NCI-H1694 (cell line): ENCODE measurements around the gene PGD.
"Not testable (repeated sequence)": the region's sequence is repeated elsewhere in the genome, so short reads cannot be mapped to it uniquely, and the experiment has no call there.

Source experiments
- DNase-seq: peaks from one replicate; lab custom pipeline; 2025; lab: John Stamatoyannopoulos, UW

PGD gene

DNA sequence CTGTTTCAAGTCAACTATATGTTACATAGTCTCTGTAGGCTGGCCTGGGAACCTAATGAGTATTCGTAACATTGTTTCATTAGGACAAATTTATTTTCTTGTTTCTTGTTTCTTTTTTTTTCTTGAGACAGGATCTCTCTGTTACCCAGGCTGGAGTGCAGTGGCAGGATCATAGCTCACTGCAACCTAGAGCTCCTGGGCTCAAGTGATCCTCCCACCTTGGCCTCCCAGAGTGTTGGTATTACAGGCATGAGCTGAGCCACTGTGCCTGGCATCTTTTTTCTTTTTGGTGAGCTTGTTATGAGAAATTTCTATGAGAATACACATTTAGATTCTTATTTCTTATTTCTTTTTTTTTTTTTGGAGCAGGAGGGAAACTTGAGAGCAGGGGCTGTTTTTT lies 38.2 kb downstream of the PGD start:
- DNase-seq, result no peak

- no peak for DNase-seq
Observed at GRCh38 chr1:10438677-10439163, 39.9 kb downstream of the PGD start.

- DNase-seq, result no peak
Observed at GRCh38 chr1:10440305-10440704, 41.4 kb downstream of the PGD start.

DNA sequence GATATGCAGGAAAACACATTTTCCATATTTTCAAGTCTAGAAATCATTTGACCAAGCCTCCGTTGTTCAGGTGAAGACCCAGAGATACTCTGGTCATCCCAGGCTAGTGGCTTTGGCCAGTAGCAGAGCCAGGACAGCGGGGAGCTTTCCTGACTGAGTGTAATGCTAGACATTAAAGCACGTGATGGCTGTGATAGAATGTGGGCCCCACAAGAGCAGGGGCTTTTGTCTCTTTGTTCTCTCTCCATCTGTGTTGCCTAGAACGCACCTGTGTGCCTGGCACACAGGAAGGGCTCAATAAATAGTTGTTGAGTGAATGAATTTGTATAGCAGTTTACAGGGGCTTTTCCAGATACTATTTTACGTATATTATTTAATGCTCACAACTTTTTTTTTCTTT lies 41.9 kb downstream of the PGD start:
- DNase-seq, result no peak

DNA sequence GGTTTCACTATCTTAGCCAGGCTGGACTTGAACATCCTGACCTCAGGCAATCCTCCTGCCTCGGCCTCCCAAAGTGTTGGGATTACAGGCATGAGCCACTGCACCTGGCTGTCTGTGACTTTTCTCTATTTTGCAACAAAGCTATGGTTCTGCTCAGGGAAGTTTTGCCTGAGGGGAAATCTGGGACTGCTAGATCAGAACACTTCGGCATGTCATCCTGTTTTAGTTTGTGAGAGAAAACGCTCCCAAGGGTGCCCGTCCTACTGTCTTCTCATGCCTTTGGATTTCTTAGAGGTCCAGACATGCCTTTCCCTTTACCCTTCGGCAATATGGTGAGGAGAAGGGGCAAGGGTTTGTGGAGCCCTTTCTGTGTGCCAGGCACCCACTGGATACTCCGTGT lies 45.4 kb downstream of the PGD start:
- DNase-seq, result no peak

GRCh38 chr1:10444795-10445397 lies 46.0 kb downstream of the PGD start:
- no peak for DNase-seq

- no peak for DNase-seq
Observed at GRCh38 chr1:10446790-10447422, 48.0 kb downstream of the PGD start.

DNA sequence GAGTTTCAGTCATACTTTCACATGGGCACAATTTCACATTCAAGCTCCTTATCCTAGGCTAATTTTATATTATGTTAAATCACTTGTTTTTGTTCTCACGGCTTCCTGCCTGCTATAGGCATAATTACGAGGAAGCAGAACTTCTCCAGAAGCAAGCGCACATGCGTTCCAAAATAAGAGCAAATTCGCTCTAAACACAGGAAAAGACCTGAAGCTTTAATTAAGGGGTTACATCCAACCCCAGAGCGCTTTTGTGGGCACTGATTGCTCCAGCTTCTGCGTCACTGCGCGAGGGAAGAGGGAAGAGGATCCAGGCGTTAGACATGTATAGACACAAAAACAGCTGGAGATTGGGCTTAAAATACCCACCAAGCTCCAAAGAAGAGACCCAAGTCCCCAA lies 50.9 kb downstream of the PGD start, which contains the start of gene CORT:
Gene CORT, plus strand, starts transcription at position 281 of the 400 bp plus-strand sequence. CDS start 193 bp downstream, outside the sequence.
- DNase-seq, result no peak

- no peak for DNase-seq
Observed at GRCh38 chr1:10450156-10450814, 51.4 kb downstream of the PGD start.

GRCh38 chr1:10450836-10451235 lies 52.0 kb downstream of the PGD start:
- no peak for DNase-seq

DNA sequence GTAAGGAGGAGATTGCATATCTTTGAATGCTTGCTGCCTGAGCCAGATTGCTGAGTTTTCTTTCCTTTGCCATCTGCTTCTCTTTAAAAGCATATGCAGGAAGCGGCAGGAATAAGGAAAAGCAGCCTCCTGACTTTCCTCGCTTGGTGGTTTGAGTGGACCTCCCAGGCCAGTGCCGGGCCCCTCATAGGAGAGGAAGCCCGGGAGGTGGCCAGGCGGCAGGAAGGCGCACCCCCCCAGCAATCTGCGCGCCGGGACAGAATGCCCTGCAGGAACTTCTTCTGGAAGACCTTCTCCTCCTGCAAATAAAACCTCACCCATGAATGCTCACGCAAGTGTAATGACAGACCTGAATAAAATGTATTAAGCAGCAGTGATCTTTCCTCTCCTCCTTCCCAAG lies 52.4 kb downstream of the PGD start:
- no peak for DNase-seq

DNA sequence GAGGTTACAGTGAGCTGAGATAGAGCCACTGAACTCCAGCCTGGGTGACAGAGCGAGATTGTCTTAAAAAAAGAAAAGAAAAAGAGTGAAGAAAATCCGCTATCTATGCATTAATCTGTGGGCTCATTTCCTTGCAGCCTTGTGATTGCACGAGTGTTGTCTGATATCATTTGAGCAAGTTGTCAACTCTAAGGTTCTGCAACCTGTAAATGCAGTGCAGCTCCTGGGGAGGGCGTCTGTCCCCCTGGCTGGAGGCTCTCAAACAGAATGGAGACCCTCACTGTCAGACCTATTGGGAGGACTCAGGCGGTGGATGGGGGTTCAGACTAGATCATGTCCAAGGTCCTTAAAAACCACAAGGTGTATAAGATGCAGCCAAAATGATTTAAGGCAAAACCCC lies 57.2 kb downstream of the PGD start:
- DNase-seq, result no peak

DNA sequence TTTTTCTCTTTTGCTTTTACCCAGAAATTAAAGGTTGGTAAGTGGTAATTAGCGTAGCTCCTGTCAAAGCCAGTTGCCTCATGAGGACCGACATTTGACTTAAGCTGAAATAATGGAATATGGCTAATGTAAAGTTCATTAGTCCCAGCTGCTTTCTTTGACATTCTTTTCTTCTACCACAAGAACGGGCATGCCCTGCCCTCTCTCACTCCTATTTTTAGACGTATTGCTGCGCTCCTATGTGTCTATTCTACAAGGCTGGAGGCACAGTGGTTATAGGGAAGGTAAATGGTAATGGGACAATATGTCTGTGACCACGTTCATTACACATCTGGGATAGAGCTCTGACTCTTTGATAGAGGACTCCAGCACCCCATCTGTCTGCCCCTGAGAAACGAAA lies 57.8 kb downstream of the PGD start:
- DNase-seq, result no peak

- DNase-seq, result not testable (repeated sequence)
Observed at GRCh38 chr1:10457462-10457861, 58.6 kb downstream of the PGD start.

DNA sequence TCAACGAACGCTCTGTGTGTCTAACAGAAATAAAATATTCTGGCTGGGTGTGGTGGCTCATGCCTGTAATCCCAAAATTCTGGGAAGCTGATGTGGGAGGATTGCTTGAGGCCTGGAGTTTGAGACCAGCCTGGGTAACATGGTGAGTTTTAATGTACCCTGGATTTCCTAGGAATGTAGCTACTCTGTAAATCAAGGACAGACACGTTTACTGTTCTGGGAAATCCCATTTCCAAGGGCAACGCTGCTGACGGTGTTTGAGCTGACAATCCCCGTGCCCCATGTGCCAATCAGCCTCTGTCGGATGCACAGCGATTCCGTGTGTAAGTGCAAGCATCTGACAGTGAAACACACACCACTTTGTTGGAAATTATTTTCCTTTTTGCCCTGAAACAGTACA lies 59.0 kb downstream of the PGD start:
- no peak for DNase-seq

DNA sequence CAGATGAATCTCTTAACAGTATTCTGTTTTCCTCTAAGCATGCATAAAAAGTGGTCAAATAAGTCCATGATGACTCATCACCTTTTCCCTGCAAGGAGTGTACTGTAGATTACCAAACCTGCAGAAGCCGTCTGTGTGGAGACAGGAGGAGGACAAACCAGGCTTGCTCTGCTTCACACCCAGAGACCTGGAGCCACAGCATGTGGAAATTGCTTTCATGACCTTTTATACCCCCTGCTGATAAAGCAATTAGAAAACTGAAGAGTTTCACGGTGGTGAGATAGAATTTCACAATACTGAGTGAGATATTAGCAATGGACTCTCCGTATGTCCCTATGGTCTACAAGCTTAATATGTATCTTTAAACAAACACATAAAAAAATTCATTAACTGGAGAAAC lies 60.3 kb downstream of the PGD start:
- no peak for DNase-seq

DNA sequence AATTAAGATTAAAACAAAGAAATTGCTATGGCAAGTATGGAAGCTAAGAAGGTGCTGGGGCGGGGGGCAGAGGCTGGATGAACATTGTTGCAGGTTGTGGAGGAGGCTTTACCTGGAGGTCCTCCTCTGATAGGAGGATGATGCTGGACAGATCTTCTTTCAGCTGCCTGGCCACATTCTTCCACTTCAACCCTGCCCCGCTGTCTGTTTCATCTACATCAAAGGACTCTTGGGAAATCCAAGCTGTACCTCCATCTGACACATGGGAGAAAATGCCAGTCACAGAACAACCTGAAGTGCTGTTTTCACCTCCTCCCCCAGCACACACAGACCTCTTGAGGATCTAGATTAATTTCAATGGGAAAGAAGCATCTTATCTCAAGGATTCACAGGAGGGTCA lies 68.2 kb downstream of the PGD start:
- DNase-seq, result no peak

GRCh38 chr1:10470043-10470442 lies 71.2 kb downstream of the PGD start:
- no peak for DNase-seq
